ENCODE data around the gene NHLH1.

GRCh38 chr1:160405331-160405877 is 38.5 kb downstream of the NHLH1 start:
- TF ChIP-seq CTCF (IDR thresholded peaks at IDR 0.05; ENCODE audit: low read length): no peak
- no peak for TF ChIP-seq EZH2 (optimal IDR thresholded peaks at IDR 0.05; ENCODE audit: low read depth, low read length)
- TF ChIP-seq EZH2phosphoT487 (IDR thresholded peaks at IDR 0.05; ENCODE audit: low read length): no peak
